ENCODE results near the gene DRAP1.

- peak; percentile 89 for TF ChIP-seq POLR2AphosphoS5 (IDR thresholded peaks at IDR 0.05; ENCODE audit: low read depth)
- TF ChIP-seq CTCF (conservative IDR thresholded peaks at IDR 0.05; ENCODE audit: low read depth in 2 of 2): no peak
- no peak for TF ChIP-seq EZH2 (IDR thresholded peaks at IDR 0.05; ENCODE audit: low read depth, unreplicated experiment)
- TF ChIP-seq REST (IDR thresholded peaks at IDR 0.05; ENCODE audit: unreplicated experiment): no peak
- no peak for TF ChIP-seq EZH2phosphoT487 (IDR thresholded peaks at IDR 0.05; ENCODE audit: unreplicated experiment)
- 0 out of 2 replicates have a peak, but pooled peaks have one; percentile 36 for TF ChIP-seq CREB1 (CRISPR knock-in tag; IDR thresholded peaks at IDR 0.05; ENCODE audit: low read depth)
- no peak for TF ChIP-seq ZNF462 (CRISPR knock-in tag; IDR thresholded peaks at IDR 0.05)
- no peak for TF ChIP-seq ZNF114 (CRISPR knock-in tag; IDR thresholded peaks at IDR 0.05)
- no peak for TF ChIP-seq ZNF331 (CRISPR knock-in tag; IDR thresholded peaks at IDR 0.05; ENCODE audit: low read depth)
- no peak for TF ChIP-seq STAT1 (IDR thresholded peaks at IDR 0.05; ENCODE audit: unreplicated experiment)
- peak; percentile 95 for TF ChIP-seq ETS1 (IDR thresholded peaks at IDR 0.05)
- TF ChIP-seq JUNB (IDR thresholded peaks at IDR 0.05; ENCODE audit: unreplicated experiment): no peak
Measured at GRCh38 chr11:65961267-65962140, 42.3 kb downstream of the DRAP1 start, which contains the start of gene SART1.
